ENCODE data around the gene DUOX2.

GRCh38 chr15:45147606-45148005, 33.6 kb upstream of the DUOX2 start:
- TF ChIP-seq CTCF (IDR thresholded peaks at IDR 0.05) (no peak), POLR2A (IDR thresholded peaks at IDR 0.05) (no peak)
